Liver (tissue), 9 donors: ENCODE data around the gene ZNF423. TPM values are rescaled to one million over a fixed set of nuclear protein-coding genes. Genes with fewer than 3 reads are reported as not detected.

ENCODE experiments used
- DNase-seq: peaks from one replicate; pipeline ENCODE4 v3.0.0-alpha.2; 2017; ENCODE audit warnings: low spot score
- H3K27ac ChIP-seq, 2 donors: one replicate each; pipeline ENCODE4 v1.7.0; 2013; ENCODE audit warnings: inconsistent platforms in 2 of 2, low read length in 2 of 2, control low read depth in 1 of 2, low read depth in 1 of 2, mild to moderate bottlenecking in 1 of 2
- H3K27me3 ChIP-seq, 4 donors: one replicate each; pipeline versions ENCODE4 v1.6.1 to v1.7.0; 2013; ENCODE audit warnings: low read length in 3 of 4, inconsistent platforms in 1 of 4, mild to moderate bottlenecking in 1 of 4, moderate library complexity in 1 of 4; ENCODE audit not compliant: control insufficient read depth in 4 of 4, insufficient read depth in 4 of 4
- H3K36me3 ChIP-seq, 4 donors: one replicate each; pipeline versions ENCODE4 v1.6.1 to v1.7.0; 2013; ENCODE audit warnings: low read length in 3 of 4, mild to moderate bottlenecking in 3 of 4, low read depth in 1 of 4, moderate library complexity in 1 of 4; ENCODE audit not compliant: control insufficient read depth in 4 of 4, insufficient read depth in 3 of 4
- H3K4me1 ChIP-seq, 4 donors: one replicate each; pipeline versions ENCODE4 v1.6.1 to v1.7.0; 2013; ENCODE audit warnings: low read length in 3 of 4, mild to moderate bottlenecking in 3 of 4, moderate library complexity in 1 of 4; ENCODE audit not compliant: control insufficient read depth in 4 of 4, insufficient read depth in 4 of 4
- H3K4me3 ChIP-seq, 3 donors: one replicate each; pipeline versions ENCODE4 v1.6.1 to v1.7.0; 2013; ENCODE audit warnings: low read length in 3 of 3, control low read depth in 1 of 3, low read depth in 1 of 3, mild to moderate bottlenecking in 1 of 3
- H3K9ac ChIP-seq, 2 donors: one replicate each; pipeline ENCODE4 v1.7.0; 2013; ENCODE audit warnings: low read length in 2 of 2, mild to moderate bottlenecking in 2 of 2, moderate library complexity in 2 of 2, control low read depth in 1 of 2, low read depth in 1 of 2
- H3K9me3 ChIP-seq, 4 donors: one replicate each; pipeline versions ENCODE4 v1.6.1 to v1.7.0; 2013; ENCODE audit warnings: low read length in 3 of 4; ENCODE audit not compliant: control insufficient read depth in 4 of 4
- CTCF ChIP-seq: fragments of 150-350 bp; IDR thresholded peaks from 2 replicates; pipeline ENCODE4 v1.5.1; 2017; ENCODE audit warnings: improper control_type of control experiment, low read depth, low read length; ENCODE audit not compliant: missing input control
- FOXA1 ChIP-seq: IDR thresholded peaks from 2 replicates; pipeline ENCODE4 v1.6.1; 2016; ENCODE audit warnings: antibody characterized with exemption
- HNF4A ChIP-seq, 2 donors: conservative IDR thresholded peaks; 2 replicates each; pipeline ENCODE4 v1.6.1; 2016; ENCODE audit warnings: antibody characterized with exemption in 2 of 2, mild to moderate bottlenecking in 2 of 2
- HNF4G ChIP-seq: IDR thresholded peaks from 2 replicates; pipeline ENCODE4 v1.6.1; 2016; ENCODE audit warnings: antibody characterized with exemption
- JUND ChIP-seq, 2 donors: IDR thresholded peaks; 2 replicates each; pipeline ENCODE4 v1.6.1; 2016; ENCODE audit warnings: antibody characterized with exemption in 2 of 2
- MAX ChIP-seq: IDR thresholded peaks from 2 replicates; pipeline ENCODE4 v1.6.1; 2016; ENCODE audit warnings: antibody characterized with exemption
- NR2F2 ChIP-seq: IDR thresholded peaks from 2 replicates; pipeline ENCODE4 v1.6.1; 2016; ENCODE audit warnings: antibody characterized with exemption
- RAD21 ChIP-seq, 2 donors: IDR thresholded peaks; 2 replicates each; pipeline ENCODE4 v1.6.1; 2016; ENCODE audit warnings: antibody characterized with exemption in 2 of 2, mild to moderate bottlenecking in 2 of 2
- REST ChIP-seq: IDR thresholded peaks from 2 replicates; pipeline ENCODE4 v1.6.1; 2016; ENCODE audit warnings: antibody characterized with exemption, mild to moderate bottlenecking
- RXRA ChIP-seq, 2 donors: IDR thresholded peaks; 2 replicates each; pipeline ENCODE4 v1.6.1; 2017 to 2018; ENCODE audit warnings: antibody characterized with exemption in 2 of 2, mild to moderate bottlenecking in 1 of 2
- YY1 ChIP-seq: IDR thresholded peaks from 2 replicates; pipeline ENCODE4 v1.6.1; 2016; ENCODE audit warnings: antibody characterized with exemption, mild to moderate bottlenecking
- ZBTB33 ChIP-seq: IDR thresholded peaks from 2 replicates; pipeline ENCODE4 v1.6.1; 2016; ENCODE audit warnings: antibody characterized with exemption
- WGBS: extraction: QIAGEN DNeasy Blood & Tissue Kit; methylation state at CpG from one replicate; pipeline ENCODE4 v1.1.7; 2013; 5-methylcytosine and 5-hydroxymethylcytosine counted together
- polyA plus RNA-seq, 2 donors: library from polyadenylated mRNA; stranded (reverse) in 1 of 2; unstranded in 1 of 2; fragments of 200-250 nt in 1 of 2; fragments of >200 nt in 1 of 2; fragmentation: Nextera tagmentation in 1 of 2; extraction: Ambion mirVana in 1 of 2; gene quantifications; one replicate each; pipeline versions ENCODE4 v1.2.1 to v1.2.3, GENCODE V29; 2013 to 2015
- total RNA-seq, 2 donors: library from RNA; depleted of rRNA; stranded (reverse); fragments of >200 nt; gene quantifications; one replicate each; pipeline ENCODE4 v1.2.3, GENCODE V29; 2014
- donor health status: healthy.
- donor health status: healthy.
- donor health status: healthy.
- donor health status: healthy.
- donor health status: healthy.

ZNF423 gene
- total and polyA plus RNA-seq, 4 donors, result 0.24 to 1.6 (median 0.39) TPM

GRCh38 chr16:49821156-49821555 is 34.8 kb downstream of the ZNF423 start:
- 89% methylated on average over 9 of the region's 9 CpGs for WGBS
- H3K4me1 ChIP-seq, result no peaks in the 10 kb centered on the region
- H3K9me3 ChIP-seq, result no peaks in the 10 kb centered on the region
- TF ChIP-seq RXRA (IDR thresholded peaks at IDR 0.05) (no peak), HNF4A (conservative IDR thresholded peaks at IDR 0.05) (no peak), JUND (IDR thresholded peaks at IDR 0.05) (no peak), HNF4G (no peak), CTCF (no peak), ZBTB33 (no peak), MAX (no peak), FOXA1 (no peak), REST (no peak), YY1 (no peak), RAD21 (IDR thresholded peaks at IDR 0.05) (no peak), NR2F2 (no peak)
- no peak overlapping the region for H3K9ac ChIP-seq
- H3K27me3 ChIP-seq, result no peaks in the 10 kb centered on the region
- no peak for DNase-seq
- H3K4me3 ChIP-seq, result no peak overlapping the region
- H3K27ac ChIP-seq, result no peak overlapping the region
- H3K36me3 ChIP-seq, result no peaks in the 10 kb centered on the region

GRCh38 chr16:49817754-49818507 is 38.0 kb downstream of the ZNF423 start:
- DNase-seq, result no peak
- Histone ChIP-seq H3K4me1 (no peaks in the 10 kb centered on the region), H3K4me3 (no peak overlapping the region), H3K9ac (no peak overlapping the region), H3K27ac (no peak overlapping the region), H3K27me3 (no peaks in the 10 kb centered on the region), H3K36me3 (no peaks in the 10 kb centered on the region), H3K9me3 (no peaks in the 10 kb centered on the region)
- 92% methylated on average over 13 of the region's 13 CpGs for WGBS
- no peak for TF ChIP-seq RAD21 (IDR thresholded peaks at IDR 0.05)
